Psoas muscle (tissue), 8 donors: ENCODE results near the gene ZNF486. TPM values are rescaled to one million over a fixed set of nuclear protein-coding genes. Genes with fewer than 3 reads are reported as not detected.

Experiments
- ATAC-seq, 4 donors: fragments of 200-7000 bp; cut with Tn5 transposase; one replicate each; pipeline ENCODE4 v1.9.1; 2020; ENCODE audit warnings: moderate library complexity in 3 of 4, mild to moderate bottlenecking in 2 of 4
- DNase-seq, 2 donors: peaks; one replicate each; pipeline ENCODE4 v3.0.0-alpha.2; 2020
- H3K27ac ChIP-seq: fragments of 200-600 bp; one replicate; pipeline ENCODE4 v1.8.0; 2022
- H3K27me3 ChIP-seq, 3 donors: fragments of 200-600 bp in 1 of 3; one replicate each; pipeline versions ENCODE4 v1.6.1 to v1.8.0; 2013 to 2022; ENCODE audit warnings: low read length in 2 of 3, mild to moderate bottlenecking in 2 of 3, moderate library complexity in 1 of 3; ENCODE audit not compliant: insufficient read depth in 3 of 3
- H3K36me3 ChIP-seq, 2 donors: fragments of 200-600 bp in 1 of 2; one replicate each; pipeline versions ENCODE4 v1.6.1 to v1.8.0; 2013 to 2022; ENCODE audit warnings: low read depth in 1 of 2, mild to moderate bottlenecking in 1 of 2, moderate library complexity in 1 of 2; ENCODE audit not compliant: insufficient read depth in 1 of 2
- H3K4me1 ChIP-seq: fragments of 200-600 bp; one replicate; pipeline ENCODE4 v1.8.0; 2022
- H3K4me3 ChIP-seq: fragments of 200-600 bp; one replicate; pipeline ENCODE4 v1.8.0; 2022; ENCODE audit warnings: mild to moderate bottlenecking
- H3K9me3 ChIP-seq: fragments of 200-600 bp; one replicate; pipeline ENCODE4 v1.8.0; 2022
- CTCF ChIP-seq: fragments of 200-600 bp; IDR thresholded peaks from one replicate; pipeline ENCODE4 v1.8.0; 2022; ENCODE audit warnings: antibody characterized with exemption
- WGBS, 3 donors: extraction: QIAGEN DNeasy Blood & Tissue Kit; methylation state at CpG; one replicate each; pipeline versions ENCODE4 v1.1.6 to v1.1.7; 2013; 5-methylcytosine and 5-hydroxymethylcytosine counted together
- intact Hi-C, 2 donors: fragments of 100-400 bp; cut with DNase I; formaldehyde crosslinking; loops; one replicate each; pipeline versions ENCODE4 v1.11.0 to v1.14.2; 2022
- polyA plus RNA-seq, 3 donors: library from polyadenylated mRNA; stranded (reverse); fragments of 200-250 nt; gene quantifications; one replicate each; pipeline ENCODE4 v1.2.3, GENCODE V29; 2013
- total RNA-seq, 4 donors: library from RNA; stranded (reverse); fragmentation: NEBNext Ultra II Directional in 2 of 4; extraction: Animal tissue kit (Norgen Biotek cat#: 25700) in 2 of 4; gene quantifications; one replicate each; pipeline versions ENCODE4 v1.2.1 to v1.2.4, GENCODE V29; 2021 to 2023
- donor health status: healthy with polysubstance abuse.
- donor health status: DM: no; HTN: no; CAD: no; lungs with moderate emphysema.
- donor health status: Bipolar disorder and iron deficiency.
- donor health status: healthy.
- donor health status: DM: yes; HTN: yes; CAD: no.
- donor health status: DM: no; HTN: no; CAD: no.
- donor health status: DM: no; HTN: no; CAD: no.
- donor health status: DM: yes; HTN: yes; CAD: no.

Gene ZNF486
- total and polyA plus RNA-seq, 7 donors, result 0.17 to 1.2 (median 0.57) TPM

DNA sequence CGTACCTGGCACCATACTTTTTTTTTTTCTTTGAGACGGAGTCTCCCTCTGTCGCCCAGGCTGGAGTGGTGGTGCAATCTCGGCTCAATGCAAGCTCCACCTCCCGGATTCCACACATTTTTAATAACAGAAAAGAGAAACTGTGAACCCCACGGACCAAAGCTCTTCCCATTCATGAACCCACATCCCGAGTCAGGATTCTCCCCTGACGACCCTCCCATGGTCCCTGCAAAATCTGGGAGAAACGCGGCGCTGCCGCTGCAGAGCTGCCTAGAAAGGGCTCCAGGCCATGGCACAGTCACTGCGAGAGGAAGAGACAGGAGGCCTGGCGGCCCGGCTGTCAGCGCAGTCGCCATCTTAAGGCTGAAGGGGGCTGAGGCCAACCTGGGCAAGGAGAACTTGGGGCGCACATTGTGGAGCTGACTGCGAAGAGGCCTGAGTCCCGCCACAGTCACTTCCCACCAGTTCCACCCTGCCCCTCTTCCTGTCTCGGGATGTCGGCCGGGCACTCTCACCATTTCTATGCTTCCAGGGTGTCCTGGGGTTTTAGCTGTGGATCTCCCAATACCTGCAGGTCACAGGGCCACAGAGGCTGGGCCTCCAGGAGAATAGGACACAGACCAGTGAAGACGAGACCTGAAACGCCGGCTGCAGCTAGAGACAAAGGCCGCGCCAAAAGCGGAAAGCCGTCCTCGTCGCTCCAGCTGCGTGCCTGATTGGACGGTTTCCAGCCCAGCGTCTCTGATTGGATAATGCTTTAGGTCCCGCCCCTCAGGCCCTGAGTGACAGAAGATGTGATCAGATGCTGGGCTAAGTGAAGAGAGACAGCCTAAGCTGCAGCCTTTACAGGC lies 71.0 kb downstream of the ZNF486 start:
- no peak for TF ChIP-seq CTCF
- Histone ChIP-seq H3K9me3 (no peaks in the 10 kb centered on the region), H3K27ac (no peak overlapping the region), H3K4me1 (no peaks in the 10 kb centered on the region), H3K36me3 (no peaks in the 10 kb centered on the region), H3K4me3 (peak overlapping the region; percentile 65), H3K27me3 (no peaks in the 10 kb centered on the region)
- DNase-seq (peak; percentile 81 to 89), ATAC-seq (peak in 2 of 4 donors; percentile 41 to 77)
- intact Hi-C loops, result no loop called here
- WGBS, 3 donors, result 0 to 2% (median 1%) methylated on average over 36 of the region's 36 CpGs

DNA sequence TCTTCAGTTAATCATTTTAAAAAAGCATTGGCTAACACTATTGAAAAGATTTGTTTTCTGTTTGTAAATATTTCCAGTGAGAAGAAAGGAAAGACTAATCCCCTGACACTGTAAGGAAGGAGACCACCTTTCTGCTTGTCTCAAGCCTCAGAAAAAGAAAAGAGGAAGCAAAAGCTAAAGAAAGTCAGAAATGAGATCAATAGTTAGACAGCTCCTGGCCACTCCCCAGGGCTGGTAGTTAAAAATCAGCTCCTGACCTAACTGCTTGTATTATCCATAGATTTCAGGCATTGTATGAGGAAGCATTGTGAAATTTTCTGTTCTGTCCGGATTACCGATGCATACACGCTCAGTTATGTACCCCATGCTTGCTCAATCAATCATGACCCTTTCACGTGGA lies 76.6 kb downstream of the ZNF486 start:
- H3K4me1 ChIP-seq, result no peaks in the 10 kb centered on the region
- no peaks in the 10 kb centered on the region for H3K36me3 ChIP-seq
- H3K4me3 ChIP-seq, result no peak overlapping the region
- H3K27ac ChIP-seq, result no peak overlapping the region
- 80 to 91% (median 87%) methylated on average over 4 of the region's 4 CpGs for WGBS, 3 donors
- intact Hi-C loops, result no loop called here
- TF ChIP-seq CTCF, result no peak
- no peaks in the 10 kb centered on the region for H3K9me3 ChIP-seq
- no peaks in the 10 kb centered on the region for H3K27me3 ChIP-seq
- no peak for ATAC-seq
- no peak for DNase-seq

GRCh38 chr19:20244356-20244755 lies 77.3 kb downstream of the ZNF486 start:
- DNase-seq (no peak), ATAC-seq (no peak)
- WGBS, 3 donors, result 58 to 62% (median 58%) methylated on average over 3 of the region's 3 CpGs
- intact Hi-C loops, result no loop called here
- TF ChIP-seq CTCF, result no peak
- Histone ChIP-seq H3K27me3 (no peaks in the 10 kb centered on the region), H3K4me3 (no peak overlapping the region), H3K4me1 (no peaks in the 10 kb centered on the region), H3K27ac (no peak overlapping the region), H3K36me3 (no peaks in the 10 kb centered on the region), H3K9me3 (no peaks in the 10 kb centered on the region)

GRCh38 chr19:20245309-20245708 lies 78.3 kb downstream of the ZNF486 start:
- DNase-seq (no peak), ATAC-seq (no peak)
- Histone ChIP-seq H3K27me3 (no peaks in the 10 kb centered on the region), H3K9me3 (no peaks in the 10 kb centered on the region), H3K4me3 (no peak overlapping the region), H3K36me3 (no peaks in the 10 kb centered on the region), H3K4me1 (no peaks in the 10 kb centered on the region), H3K27ac (no peak overlapping the region)
- no peak for TF ChIP-seq CTCF
- intact Hi-C loops, result no loop called here
